Activated naive CD4-positive, alpha-beta T cell treated with anti-CD3 and anti-CD28 coated beads, Interleukin-2, amount 10 ng/mL, durations not matched to agents 7 days and 5 days (primary cell): ENCODE measurements around the gene KRT85.
"Not testable (repeated sequence)": the region's sequence is repeated elsewhere in the genome, so short reads cannot be mapped to it uniquely, and the experiment has no call there.

Experiments used
- CTCF ChIA-PET: fragments of 350-600 bp; sonication (Branson Sonifier 250); formaldehyde crosslinking; loops from one replicate; lab custom pipeline; 2021; ENCODE audit warnings: antibody characterized with exemption; lab: Charles Lee
- DNase-seq: peaks from one replicate; pipeline ENCODE4 v3.0.0-alpha.2; 2020
- H3K27ac Mint-ChIP-seq: one replicate; pipeline ENCODE4 v1.8.0; 2021; ENCODE audit warnings: mild to moderate bottlenecking, moderate library complexity, mixed read lengths
- H3K27me3 Mint-ChIP-seq: one replicate; pipeline ENCODE4 v1.8.0; 2021; ENCODE audit warnings: mild to moderate bottlenecking, mixed read lengths
- H3K36me3 Mint-ChIP-seq: one replicate; pipeline ENCODE4 v1.8.0; 2021; ENCODE audit warnings: mixed read lengths
- H3K4me1 Mint-ChIP-seq: one replicate; pipeline ENCODE4 v1.8.0; 2021; ENCODE audit warnings: mixed read lengths
- H3K4me3 Mint-ChIP-seq: one replicate; pipeline ENCODE4 v1.8.0; 2021; ENCODE audit warnings: mild to moderate bottlenecking, moderate library complexity, mixed read lengths
- H3K9me3 Mint-ChIP-seq: one replicate; pipeline ENCODE4 v1.8.0; 2021; ENCODE audit warnings: mixed read lengths

The KRT85 gene

GRCh38 chr12:52366738-52367485, at the start of gene KRT85:
Gene KRT85 (minus strand): TSS chr12:52367481. CDS start chr12:52367405, 76 bp downstream.
- Mint-ChIP-seq H3K9me3 (no peaks in the 10 kb centered on the region), H3K4me3 (no peak within 1 kb of the TSS), H3K36me3 (no peaks in the 10 kb centered on the region), H3K4me1 (no peaks in the 10 kb centered on the region), H3K27me3 (peaks cover 61% of the 10 kb centered on the region), H3K27ac (no peak within 1 kb of the TSS)
- CTCF ChIA-PET, result interaction anchor here (0.8 kb wide), 1 partner anchor 17 kb away, joined by 3 read pairs; no protein-coding TSS in a partner anchor
- no peak for DNase-seq

GRCh38 chr12:52416795-52417194, 49.5 kb upstream of the KRT85 start:
- CTCF ChIA-PET, result no interaction called here
- Mint-ChIP-seq H3K4me3 (no peak overlapping the region), H3K27ac (no peak overlapping the region), H3K9me3 (no peaks in the 10 kb centered on the region), H3K36me3 (no peaks in the 10 kb centered on the region), H3K27me3 (peaks cover 20% of the 10 kb centered on the region), H3K4me1 (no peaks in the 10 kb centered on the region)
- DNase-seq, result no peak

- CTCF ChIA-PET, result no interaction called here
- peaks cover 13% of the 10 kb centered on the region for H3K27me3 Mint-ChIP-seq
- H3K36me3 Mint-ChIP-seq, result no peaks in the 10 kb centered on the region
- H3K4me3 Mint-ChIP-seq, result no peak overlapping the region
- no peak overlapping the region for H3K27ac Mint-ChIP-seq
- H3K4me1 Mint-ChIP-seq, result no peaks in the 10 kb centered on the region
- no peak for DNase-seq
- no peaks in the 10 kb centered on the region for H3K9me3 Mint-ChIP-seq
These were observed 48.8 kb upstream of the KRT85 start for GRCh38 chr12:52415870-52416750.

- Mint-ChIP-seq H3K9me3 (no peaks in the 10 kb centered on the region), H3K36me3 (no peaks in the 10 kb centered on the region), H3K27me3 (peaks cover 13% of the 10 kb centered on the region), H3K27ac (no peak overlapping the region), H3K4me3 (no peak overlapping the region), H3K4me1 (no peaks in the 10 kb centered on the region)
- CTCF ChIA-PET, result no interaction called here
- DNase-seq, result no peak
These were observed 47.7 kb upstream of the KRT85 start for GRCh38 chr12:52414936-52415335.

- Mint-ChIP-seq H3K27me3 (peaks cover 13% of the 10 kb centered on the region), H3K4me3 (no peak overlapping the region), H3K9me3 (no peaks in the 10 kb centered on the region), H3K36me3 (no peaks in the 10 kb centered on the region), H3K4me1 (no peaks in the 10 kb centered on the region), H3K27ac (no peak overlapping the region)
- CTCF ChIA-PET, result interaction anchor here (0.8 kb wide), 1 partner anchor 25 kb away, joined by 3 read pairs; no protein-coding TSS in a partner anchor
- no peak for DNase-seq
These were observed 46.6 kb upstream of the KRT85 start for GRCh38 chr12:52413782-52414345.

GRCh38 chr12:52413202-52413601, 45.9 kb upstream of the KRT85 start:
- H3K27ac Mint-ChIP-seq, result no peak overlapping the region

GRCh38 chr12:52411815-52412214, 44.5 kb upstream of the KRT85 start:
- H3K4me1 Mint-ChIP-seq, result no peaks in the 10 kb centered on the region
- peaks cover 17% of the 10 kb centered on the region for H3K27me3 Mint-ChIP-seq
- H3K36me3 Mint-ChIP-seq, result no peaks in the 10 kb centered on the region
- H3K27ac Mint-ChIP-seq, result no peak overlapping the region
- H3K9me3 Mint-ChIP-seq, result no peaks in the 10 kb centered on the region
- no peak overlapping the region for H3K4me3 Mint-ChIP-seq
- DNase-seq, result no peak
- CTCF ChIA-PET, result interaction anchor here (0.6 kb wide), 1 partner anchor 728 kb away, joined by 3 read pairs; no protein-coding TSS in a partner anchor

More at GRCh38 chr12:52413202-52413601, 45.9 kb upstream of the KRT85 start:
- no peak for DNase-seq
- CTCF ChIA-PET, result no interaction called here
- no peaks in the 10 kb centered on the region for H3K4me1 Mint-ChIP-seq
- peaks cover 13% of the 10 kb centered on the region for H3K27me3 Mint-ChIP-seq
- no peaks in the 10 kb centered on the region for H3K9me3 Mint-ChIP-seq
- H3K4me3 Mint-ChIP-seq, result no peak overlapping the region
- no peaks in the 10 kb centered on the region for H3K36me3 Mint-ChIP-seq

- H3K4me3 Mint-ChIP-seq, CTCF ChIA-PET, H3K4me1 Mint-ChIP-seq, H3K9me3 Mint-ChIP-seq, H3K36me3 Mint-ChIP-seq, DNase-seq, H3K27ac Mint-ChIP-seq: not testable (repeated sequence)
- H3K27me3 Mint-ChIP-seq, result peaks cover 14% of the 10 kb centered on the region
These were observed 43.4 kb upstream of the KRT85 start for GRCh38 chr12:52410589-52411248.

- no peaks in the 10 kb centered on the region for H3K9me3 Mint-ChIP-seq
- no peak overlapping the region for H3K4me3 Mint-ChIP-seq
- DNase-seq, result no peak
- CTCF ChIA-PET, result no interaction called here
- H3K4me1 Mint-ChIP-seq, result no peaks in the 10 kb centered on the region
- no peaks in the 10 kb centered on the region for H3K36me3 Mint-ChIP-seq
- peaks cover 11% of the 10 kb centered on the region for H3K27me3 Mint-ChIP-seq
- no peak overlapping the region for H3K27ac Mint-ChIP-seq
These were observed 40.6 kb upstream of the KRT85 start for GRCh38 chr12:52407918-52408317.

- Mint-ChIP-seq H3K4me1 (no peaks in the 10 kb centered on the region), H3K9me3 (no peaks in the 10 kb centered on the region), H3K27me3 (peaks cover 21% of the 10 kb centered on the region), H3K27ac (no peak within 1 kb of the TSS), H3K36me3 (no peaks in the 10 kb centered on the region), H3K4me3 (no peak within 1 kb of the TSS)
- DNase-seq, result no peak
- CTCF ChIA-PET, result interaction anchor here (0.8 kb wide), 1 partner anchor 12 kb away, joined by 3 read pairs; no protein-coding TSS in a partner anchor
These were observed 38.7 kb upstream of the KRT85 start, which contains the start of gene KRT82 for GRCh38 chr12:52405922-52406385. Gene KRT82 (minus strand): TSS chr12:52406335. CDS start chr12:52406277, 58 bp downstream.

GRCh38 chr12:52404951-52405350, 37.7 kb upstream of the KRT85 start:
- CTCF ChIA-PET, result interaction anchor here (1.3 kb wide), 1 partner anchor 475 kb away, joined by 3 read pairs; no protein-coding TSS in a partner anchor
- H3K4me3 Mint-ChIP-seq, result no peak overlapping the region
- DNase-seq, result no peak
- H3K27me3 Mint-ChIP-seq, result peaks cover 26% of the 10 kb centered on the region
- H3K4me1 Mint-ChIP-seq, result no peaks in the 10 kb centered on the region
- H3K36me3 Mint-ChIP-seq, result no peaks in the 10 kb centered on the region
- H3K27ac Mint-ChIP-seq, result no peak overlapping the region
- no peaks in the 10 kb centered on the region for H3K9me3 Mint-ChIP-seq

- Mint-ChIP-seq H3K27me3 (peaks cover 29% of the 10 kb centered on the region), H3K9me3 (no peaks in the 10 kb centered on the region), H3K4me1 (no peaks in the 10 kb centered on the region), H3K27ac (no peak overlapping the region), H3K4me3 (no peak overlapping the region), H3K36me3 (no peaks in the 10 kb centered on the region)
- CTCF ChIA-PET, result interaction anchor here (0.7 to 1.2 kb wide), 2 partner anchors 91 to 470 kb away, joined by 3 read pairs; no protein-coding TSS in a partner anchor
- DNase-seq, result no peak
These were observed 36.3 kb upstream of the KRT85 start for GRCh38 chr12:52403561-52403960.

- Mint-ChIP-seq H3K27ac (no peak overlapping the region), H3K4me3 (no peak overlapping the region), H3K9me3 (no peaks in the 10 kb centered on the region), H3K36me3 (no peaks in the 10 kb centered on the region), H3K4me1 (no peaks in the 10 kb centered on the region), H3K27me3 (peaks cover 31% of the 10 kb centered on the region)
- CTCF ChIA-PET, result interaction anchor here (0.7 to 1.2 kb wide), 2 partner anchors 90 to 471 kb away, joined by 3 read pairs; no protein-coding TSS in a partner anchor
- no peak for DNase-seq
These were observed 35.7 kb upstream of the KRT85 start for GRCh38 chr12:52402873-52403540.
